NCI-H748 (cell line): ENCODE results near the gene ZSWIM5.

Experiments used
- DNase-seq: peaks from one replicate; lab custom pipeline; 2025; ENCODE audit not compliant: unreplicated experiment; lab: John Stamatoyannopoulos, UW

The ZSWIM5 gene

GRCh38 chr1:45035631-45036301 is 170.6 kb downstream of the ZSWIM5 start:
- no peak for DNase-seq

GRCh38 chr1:45033356-45033755 is 173.0 kb downstream of the ZSWIM5 start:
- no peak for DNase-seq

- no peak for DNase-seq
Observed at GRCh38 chr1:45032837-45033236, 173.6 kb downstream of the ZSWIM5 start.

GRCh38 chr1:45026446-45026845 is 180.0 kb downstream of the ZSWIM5 start:
- DNase-seq = no peak

- DNase-seq = no peak
Observed at GRCh38 chr1:45023663-45024062, 182.7 kb downstream of the ZSWIM5 start.

GRCh38 chr1:45018599-45019230 is 187.7 kb downstream of the ZSWIM5 start:
- peak; percentile 65 for DNase-seq

- DNase-seq = no peak
Observed at GRCh38 chr1:45016767-45017166, 189.6 kb downstream of the ZSWIM5 start.

GRCh38 chr1:45016090-45016697 is 190.2 kb downstream of the ZSWIM5 start:
- DNase-seq = no peak

GRCh38 chr1:45015683-45016082 is 190.7 kb downstream of the ZSWIM5 start:
- no peak for DNase-seq

GRCh38 chr1:45014321-45015028 is 191.9 kb downstream of the ZSWIM5 start:
- DNase-seq = peak; percentile 81

- no peak for DNase-seq
Observed at GRCh38 chr1:45013551-45014209, 192.7 kb downstream of the ZSWIM5 start.

GRCh38 chr1:45012639-45013278 is 193.6 kb downstream of the ZSWIM5 start:
- peak; percentile 49 for DNase-seq

GRCh38 chr1:45011837-45012638 is 194.4 kb downstream of the ZSWIM5 start, which contains the start of gene UROD:
UROD (plus strand) TSS chr1:45012254; CDS start chr1:45012266, 12 bp downstream.
- DNase-seq = peak; percentile 97

GRCh38 chr1:45010855-45011811 is 195.3 kb downstream of the ZSWIM5 start, which contains the start of gene HECTD3:
HECTD3 (minus strand) TSS chr1:45011324; CDS start chr1:45011257, 67 bp downstream.
- DNase-seq = peak; percentile 89

- peak; percentile 69 for DNase-seq
Observed at GRCh38 chr1:45009956-45010854, 196.2 kb downstream of the ZSWIM5 start.

- DNase-seq = no peak
Observed at GRCh38 chr1:45009296-45009865, 197.0 kb downstream of the ZSWIM5 start.

GRCh38 chr1:45008516-45008915 is 197.9 kb downstream of the ZSWIM5 start:
- no peak for DNase-seq
